RWPE1 (cell line): ENCODE data around the gene URAD.

Source experiments
- CTCF ChIA-PET: fragments of 350-600 bp; sonication (Branson Sonifier 250); formaldehyde crosslinking; extraction: SDS; loops from one replicate; lab custom pipeline; 2021; lab: Yijun Ruan, JAX
- POLR2A ChIA-PET: fragments of 400-600 bp; formaldehyde crosslinking; extraction: SDS; loops from one replicate; lab custom pipeline; 2020; ENCODE audit warnings: antibody characterized with exemption; ENCODE audit not compliant: low non-redundant PET; lab: Yijun Ruan, JAX
- DNase-seq: peaks from one replicate; pipeline ENCODE4 v3.0.0; 2012; ENCODE audit warnings: low spot score
- H3K27ac ChIP-seq: fragments of 450-650 bp; 2 replicates; pipeline ENCODE4 v1.5.1; 2017
- TF ChIP-seq, protein P1 (sequence below): fragments of 450-650 bp; conservative IDR thresholded peaks from 2 replicates; pipeline ENCODE4 v1.5.1; 2017; ENCODE audit warnings: low read depth, mild to moderate bottlenecking

URAD gene

DNA sequence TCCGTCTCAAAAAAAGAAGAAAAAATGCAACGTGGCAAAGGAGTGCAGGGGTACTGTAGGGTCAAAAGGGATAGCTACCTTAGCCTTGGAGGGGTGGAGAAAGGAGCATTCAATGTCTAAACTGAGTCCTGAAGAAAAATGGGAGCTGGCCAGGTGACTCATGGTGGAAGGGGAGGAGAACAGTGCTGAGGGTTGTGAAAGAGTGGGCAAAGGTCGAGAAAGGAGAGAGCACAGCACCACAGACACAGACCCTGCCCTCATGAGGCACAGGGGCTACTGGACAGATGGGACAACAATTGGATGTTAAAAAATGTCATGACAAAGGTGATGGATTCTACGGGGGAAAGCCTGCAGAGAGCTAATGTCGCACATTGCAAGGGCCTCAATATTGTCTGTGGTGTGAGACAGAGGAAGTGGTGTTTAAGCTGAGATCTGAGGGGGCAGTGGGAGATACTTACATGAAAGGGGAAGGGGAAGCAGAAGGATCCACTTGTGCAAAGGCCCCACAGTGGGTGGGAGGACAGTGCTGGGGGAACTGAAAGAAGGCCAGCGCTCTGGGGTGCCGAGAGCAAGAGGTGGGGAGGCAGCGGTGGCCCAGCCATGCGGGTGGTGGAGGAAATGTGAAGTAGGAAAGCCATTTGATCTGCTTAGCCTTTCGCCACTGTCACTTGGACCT is 42.9 kb upstream of the URAD start:
- no peak for DNase-seq
- CTCF ChIA-PET, result no interaction called here
- H3K27ac ChIP-seq, result no peak overlapping the region
- POLR2A ChIA-PET, result no interaction called here
- TF ChIP-seq, protein P1, sequence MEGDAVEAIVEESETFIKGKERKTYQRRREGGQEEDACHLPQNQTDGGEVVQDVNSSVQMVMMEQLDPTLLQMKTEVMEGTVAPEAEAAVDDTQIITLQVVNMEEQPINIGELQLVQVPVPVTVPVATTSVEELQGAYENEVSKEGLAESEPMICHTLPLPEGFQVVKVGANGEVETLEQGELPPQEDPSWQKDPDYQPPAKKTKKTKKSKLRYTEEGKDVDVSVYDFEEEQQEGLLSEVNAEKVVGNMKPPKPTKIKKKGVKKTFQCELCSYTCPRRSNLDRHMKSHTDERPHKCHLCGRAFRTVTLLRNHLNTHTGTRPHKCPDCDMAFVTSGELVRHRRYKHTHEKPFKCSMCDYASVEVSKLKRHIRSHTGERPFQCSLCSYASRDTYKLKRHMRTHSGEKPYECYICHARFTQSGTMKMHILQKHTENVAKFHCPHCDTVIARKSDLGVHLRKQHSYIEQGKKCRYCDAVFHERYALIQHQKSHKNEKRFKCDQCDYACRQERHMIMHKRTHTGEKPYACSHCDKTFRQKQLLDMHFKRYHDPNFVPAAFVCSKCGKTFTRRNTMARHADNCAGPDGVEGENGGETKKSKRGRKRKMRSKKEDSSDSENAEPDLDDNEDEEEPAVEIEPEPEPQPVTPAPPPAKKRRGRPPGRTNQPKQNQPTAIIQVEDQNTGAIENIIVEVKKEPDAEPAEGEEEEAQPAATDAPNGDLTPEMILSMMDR, result no peak

DNA sequence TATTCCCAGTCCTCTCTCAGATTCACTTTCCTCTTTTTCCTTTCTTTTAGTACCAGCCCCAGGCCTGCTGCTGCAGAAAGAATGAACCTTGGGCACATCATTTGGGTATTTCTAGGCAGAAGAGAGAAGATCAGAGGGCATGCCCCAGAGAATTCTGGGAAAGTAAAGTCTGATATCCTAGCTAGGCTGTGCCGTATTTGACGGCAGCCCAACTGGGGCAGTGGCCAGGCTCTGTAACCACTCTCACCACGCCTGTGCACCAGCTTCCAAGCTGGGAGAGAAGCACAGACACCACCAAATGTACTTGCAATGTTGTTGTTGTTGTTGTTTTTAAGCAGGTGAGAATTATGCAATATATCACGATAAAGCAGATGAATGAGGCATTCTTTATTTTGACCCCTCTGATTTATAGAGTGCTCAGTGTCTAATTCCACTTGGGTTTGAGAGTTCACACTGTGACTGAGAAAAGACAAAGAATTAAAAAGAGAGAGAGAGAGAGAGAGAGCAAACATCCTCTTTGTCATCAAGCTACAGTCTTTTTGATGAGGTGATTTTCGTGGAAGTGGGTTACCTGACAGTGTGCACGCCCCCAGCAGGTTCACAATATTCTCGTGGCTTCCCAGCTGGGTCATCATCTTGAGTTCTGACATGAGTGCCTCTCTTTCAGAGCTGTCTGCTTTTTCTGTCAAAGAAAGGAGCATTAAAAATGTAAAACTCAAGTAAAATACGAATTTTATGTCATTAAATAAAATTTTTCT is 39.3 kb upstream of the URAD start:
- H3K27ac ChIP-seq, result no peak overlapping the region
- ChIA-PET CTCF (no interaction called here), POLR2A (no interaction called here)
- DNase-seq, result no peak
- TF ChIP-seq, protein P1, result no peak

DNA sequence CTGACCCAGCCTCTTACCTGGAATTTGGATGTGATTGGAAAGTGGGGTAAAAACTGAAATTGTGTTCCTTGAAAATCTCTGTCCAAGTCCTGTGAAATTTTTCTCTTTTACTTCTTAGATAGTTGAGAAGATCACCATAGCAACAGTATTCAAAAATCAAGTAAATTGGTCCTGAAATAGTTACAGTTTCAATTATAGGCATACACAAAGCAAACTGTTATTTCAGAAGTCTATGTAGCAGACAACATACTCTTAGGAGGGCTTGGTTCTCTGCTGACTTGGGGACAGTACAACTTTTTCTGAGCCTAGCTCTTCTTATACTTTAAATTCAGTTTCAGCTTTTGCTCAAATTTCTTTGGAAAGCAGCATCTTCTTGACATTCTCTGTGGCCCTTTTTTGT is 38.6 kb upstream of the URAD start:
- no peak overlapping the region for H3K27ac ChIP-seq
- POLR2A ChIA-PET, result no interaction called here
- CTCF ChIA-PET, result no interaction called here
- no peak for DNase-seq
- TF ChIP-seq, protein P1, result no peak

DNA sequence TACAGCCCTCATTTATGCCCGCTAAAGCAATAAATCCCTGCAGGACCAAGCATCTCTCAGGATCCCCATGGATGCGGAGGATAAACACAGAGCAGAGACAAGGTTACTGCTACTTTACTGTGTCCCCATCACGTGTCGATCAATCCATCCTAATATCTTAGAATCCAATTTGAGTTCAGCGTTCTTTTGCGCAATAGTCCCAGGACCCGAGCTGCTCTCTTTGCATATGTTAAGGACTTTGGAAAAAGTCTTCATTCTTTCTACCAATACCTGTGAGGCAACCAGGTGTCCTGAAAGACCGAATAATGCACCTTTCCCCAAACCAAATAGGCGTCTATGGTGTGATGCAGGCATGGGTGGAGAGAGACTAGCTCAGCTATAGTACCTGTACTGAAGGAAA is 38.0 kb upstream of the URAD start:
- H3K27ac ChIP-seq, result no peak overlapping the region
- no peak for DNase-seq
- ChIA-PET CTCF (no interaction called here), POLR2A (no interaction called here)
- TF ChIP-seq, protein P1, result no peak

DNA sequence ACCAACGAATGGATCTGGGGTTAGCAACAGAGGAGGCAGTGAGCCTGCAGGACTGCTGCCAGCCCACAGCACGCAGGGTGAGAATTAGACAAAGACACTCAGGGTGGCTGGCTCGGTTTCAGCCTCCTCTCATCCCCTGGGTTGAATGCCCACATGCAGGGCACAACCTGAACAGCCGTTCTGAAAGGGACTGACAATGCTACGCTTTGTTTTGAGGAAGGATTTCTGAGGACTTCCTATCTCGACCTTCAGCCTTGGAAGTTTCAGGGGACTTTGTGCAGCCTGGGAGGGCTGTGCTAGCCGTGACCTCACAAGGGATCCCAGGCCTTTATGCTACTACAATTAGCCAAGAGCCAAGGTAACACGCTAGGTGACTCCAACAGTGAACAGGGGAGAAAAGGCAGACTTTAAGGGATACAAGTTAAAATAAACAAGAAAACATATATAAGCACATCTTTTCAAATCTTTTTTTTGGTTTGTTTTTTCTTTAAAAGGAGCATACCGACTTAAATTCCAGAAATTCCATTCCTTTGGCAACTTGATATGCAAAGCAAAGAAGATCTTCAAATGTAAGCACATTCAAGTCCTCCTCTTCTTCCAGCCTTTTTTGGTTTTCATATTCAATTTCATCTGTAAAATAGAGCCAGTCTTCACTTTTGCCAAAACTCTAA is 34.5 kb upstream of the URAD start:
- ChIA-PET POLR2A (no interaction called here), CTCF (no interaction called here)
- TF ChIP-seq, protein P1, result no peak
- no peak overlapping the region for H3K27ac ChIP-seq
- DNase-seq, result no peak

DNA sequence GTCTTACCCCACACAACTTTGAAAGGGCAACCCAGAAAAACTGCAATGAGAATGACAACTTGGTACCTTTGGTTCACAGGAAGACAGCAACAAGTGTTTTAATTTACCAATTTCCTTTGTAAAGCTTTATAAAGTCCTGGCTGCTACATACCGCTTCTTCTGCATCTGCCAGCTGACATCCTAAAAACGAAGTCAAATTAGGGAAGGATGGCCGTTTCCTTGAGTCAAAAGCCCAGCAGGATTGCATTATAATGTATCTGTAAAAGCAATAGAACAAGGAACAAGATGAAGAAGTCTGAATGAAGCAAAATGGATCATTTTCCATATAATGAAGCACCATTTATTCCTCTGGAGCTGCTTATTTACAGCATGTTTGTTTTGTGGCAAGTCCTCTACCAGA is 25.8 kb upstream of the URAD start:
- H3K27ac ChIP-seq, result no peak overlapping the region
- DNase-seq, result no peak
- TF ChIP-seq, protein P1, result no peak
- ChIA-PET POLR2A (no interaction called here), CTCF (interaction anchor here (1.0 kb wide), 1 partner anchor 31 kb away, joined by 4 read pairs; no protein-coding TSS in a partner anchor)
